Measurements from ENCODE around the gene ATAD2B. TPM values are rescaled to one million over a fixed set of nuclear protein-coding genes. Genes with fewer than 3 reads are reported as not detected.

Gene ATAD2B
- total RNA-seq, 1 experiment from 2014 or later: 7.6 TPM

DNA sequence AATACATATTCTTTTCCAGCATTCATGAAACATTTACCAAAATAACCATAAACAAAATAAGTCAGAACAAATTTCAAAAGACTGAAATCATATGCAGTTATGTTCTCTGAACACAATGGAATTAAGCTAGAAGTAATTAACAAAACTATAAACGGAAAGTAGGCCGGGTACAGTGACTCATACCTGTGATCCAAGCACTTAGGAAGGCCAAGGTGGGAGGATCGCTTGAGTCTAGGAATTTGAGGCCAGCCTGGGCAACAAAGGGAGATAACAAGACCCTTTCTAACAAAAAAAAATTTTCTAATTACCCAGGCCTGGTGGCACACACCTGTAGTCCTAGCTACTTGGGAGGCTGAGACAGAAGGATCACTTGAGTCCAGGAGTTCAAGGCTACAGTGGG lies 14.9 kb downstream of the ATAD2B start:
- peak; percentile 24 for DNase-seq (ENCODE audit: low read depth)

DNA sequence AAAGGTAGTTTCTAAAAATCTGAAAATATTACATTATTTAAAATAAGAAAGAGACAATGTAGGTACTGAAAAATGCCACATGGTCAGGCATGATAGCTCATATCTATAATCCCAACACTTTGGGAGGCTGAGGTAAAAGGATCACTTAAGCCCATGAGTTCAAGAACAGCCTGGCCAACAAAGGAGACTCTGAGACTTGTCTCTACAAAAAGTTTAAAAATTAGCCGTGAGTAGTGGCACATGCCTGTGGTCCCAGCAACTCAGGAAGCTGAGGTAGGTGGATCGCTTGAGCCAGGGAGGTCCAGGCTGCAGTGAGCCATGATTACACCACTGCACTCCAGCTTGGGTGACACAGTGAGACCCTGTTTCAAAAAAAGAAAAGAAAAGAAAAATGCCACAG lies 21.8 kb downstream of the ATAD2B start:
- peak; percentile 18 for DNase-seq (ENCODE audit: low read depth)

DNA sequence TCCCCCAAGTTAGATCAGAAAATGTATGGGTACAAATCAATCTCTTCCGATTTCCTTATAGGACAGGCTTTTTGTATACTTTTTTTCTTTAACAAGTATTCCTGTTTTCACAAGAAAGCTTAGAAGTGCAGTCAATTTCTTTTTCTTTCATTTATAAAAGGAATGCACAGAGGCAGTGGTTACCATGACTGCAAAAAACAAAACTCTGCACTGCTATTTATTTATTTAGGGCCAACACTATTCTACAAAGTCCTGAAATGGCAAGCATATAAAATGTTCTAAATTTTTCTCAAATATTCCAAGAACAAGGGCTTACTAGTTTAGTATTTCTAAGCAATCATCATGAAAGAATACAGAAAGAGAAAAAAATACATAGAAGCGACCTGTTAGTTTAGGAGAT lies 22.2 kb downstream of the ATAD2B start:
- peak; percentile 19 for DNase-seq (ENCODE audit: low read depth)

DNA sequence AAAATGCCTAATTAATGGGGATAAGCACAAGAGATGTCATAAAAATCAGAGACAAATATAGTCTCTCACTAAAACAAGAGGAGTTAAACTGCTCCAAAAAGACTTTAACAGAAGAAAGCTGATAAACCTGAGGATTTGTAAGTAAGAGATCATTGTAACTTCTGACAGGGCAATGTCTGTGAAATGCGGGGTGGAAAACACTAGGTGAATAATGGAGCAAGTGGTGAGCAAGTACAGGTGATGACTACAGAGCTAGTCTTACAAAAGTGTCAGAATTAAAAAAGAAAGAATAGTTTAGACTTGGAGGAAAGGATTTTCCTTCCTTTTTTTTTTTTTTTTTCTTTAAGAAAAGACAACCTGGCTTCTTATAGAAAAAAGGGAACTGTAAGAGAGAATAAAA lies 22.7 kb downstream of the ATAD2B start:
- DNase-seq (ENCODE audit: low read depth): no peak

DNA sequence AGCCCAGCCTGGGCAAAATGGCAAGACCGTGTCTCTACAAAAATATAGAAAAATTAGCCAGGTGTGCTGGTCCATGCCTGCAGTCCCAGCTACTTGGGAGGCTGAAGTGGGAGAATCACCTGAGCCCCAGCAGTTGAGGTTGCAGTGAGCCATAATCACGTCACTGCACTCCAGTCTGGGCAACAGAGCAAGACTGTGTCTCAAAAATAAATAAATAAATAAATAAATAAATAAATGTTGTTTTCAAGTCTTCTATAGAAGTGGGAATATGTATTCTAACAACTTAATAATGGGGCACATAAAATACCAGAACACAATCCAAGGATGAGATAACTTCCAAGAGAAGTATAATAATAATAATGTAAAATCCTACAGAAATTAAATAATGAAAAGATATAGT lies 23.9 kb downstream of the ATAD2B start:
- no peak for DNase-seq (ENCODE audit: low read depth)

DNA sequence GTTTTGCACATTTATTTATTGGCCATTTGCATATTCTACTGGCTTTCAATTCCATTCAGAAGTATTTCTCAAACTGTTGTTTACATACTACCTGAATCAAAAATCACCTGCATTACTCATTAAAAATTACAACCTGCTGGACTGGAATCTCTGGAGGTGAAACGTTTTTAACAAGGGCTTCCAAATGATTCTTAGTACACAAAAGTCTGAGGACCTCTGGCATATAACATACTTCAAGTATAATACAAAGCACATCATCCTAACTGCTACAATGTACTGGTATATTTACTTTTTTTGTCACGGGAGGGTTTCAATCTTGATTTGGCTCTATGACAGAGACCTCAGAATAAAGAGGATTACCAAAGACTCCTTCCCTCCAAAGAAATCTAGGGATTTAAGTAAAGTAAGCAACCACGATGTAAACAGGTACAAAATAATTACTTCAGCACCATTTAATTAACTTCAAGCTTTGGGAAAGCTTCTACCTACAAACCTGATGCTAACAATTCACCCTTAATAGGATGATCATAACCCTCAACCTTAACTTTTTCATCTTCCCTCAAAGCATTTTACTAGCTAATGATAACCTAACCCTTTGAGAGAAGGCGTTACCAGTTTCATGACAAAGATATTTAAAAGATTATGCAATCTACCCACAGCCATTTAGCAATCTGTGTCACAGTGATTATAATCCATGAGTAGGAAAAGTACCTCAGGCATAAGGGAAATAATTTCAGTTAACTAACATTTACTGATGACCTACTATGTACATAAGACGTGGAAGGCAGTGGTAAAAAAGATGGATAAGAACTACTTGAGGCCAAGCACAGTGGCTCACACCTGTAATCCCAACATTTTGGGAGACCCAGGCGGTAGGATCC lies 24.7 kb downstream of the ATAD2B start:
- DNase-seq (ENCODE audit: low read depth): peak; percentile 56

DNA sequence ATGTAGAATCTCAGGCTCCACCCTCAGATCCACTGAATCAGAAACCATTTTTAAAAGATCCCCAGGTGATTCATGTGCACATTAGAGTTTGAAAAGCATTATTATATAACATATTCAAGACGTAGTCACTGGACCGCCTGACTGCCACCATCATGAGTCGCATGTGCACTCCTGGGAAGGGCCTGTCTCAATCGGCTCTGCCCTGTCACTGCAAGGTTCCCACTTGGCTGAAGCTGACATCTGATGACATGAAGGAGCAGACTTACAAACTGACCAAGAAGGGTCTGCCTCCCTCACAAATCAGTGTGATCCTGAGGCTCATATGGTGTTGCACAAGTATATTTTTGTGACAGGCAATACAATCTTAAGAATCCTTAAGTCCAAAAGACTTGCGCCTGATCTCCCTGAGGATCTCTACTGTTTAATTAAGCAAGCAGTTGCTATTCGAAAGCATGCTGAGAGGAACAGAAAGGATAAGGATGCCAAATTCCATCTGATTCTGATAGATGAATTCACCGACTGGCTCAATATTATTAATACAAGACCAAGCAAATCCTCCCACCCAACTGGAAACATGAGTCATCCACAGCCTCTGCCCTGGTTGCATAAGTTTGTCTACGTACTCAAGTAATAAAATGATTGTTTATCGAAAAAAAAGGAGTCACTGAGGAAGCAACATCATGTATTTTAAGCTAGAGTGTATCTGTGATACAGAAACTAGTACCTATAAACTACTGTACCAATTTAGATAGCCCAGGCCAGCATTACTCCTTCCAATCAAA lies 26.2 kb downstream of the ATAD2B start:
- peak; percentile 63 for DNase-seq (ENCODE audit: low read depth)

DNA sequence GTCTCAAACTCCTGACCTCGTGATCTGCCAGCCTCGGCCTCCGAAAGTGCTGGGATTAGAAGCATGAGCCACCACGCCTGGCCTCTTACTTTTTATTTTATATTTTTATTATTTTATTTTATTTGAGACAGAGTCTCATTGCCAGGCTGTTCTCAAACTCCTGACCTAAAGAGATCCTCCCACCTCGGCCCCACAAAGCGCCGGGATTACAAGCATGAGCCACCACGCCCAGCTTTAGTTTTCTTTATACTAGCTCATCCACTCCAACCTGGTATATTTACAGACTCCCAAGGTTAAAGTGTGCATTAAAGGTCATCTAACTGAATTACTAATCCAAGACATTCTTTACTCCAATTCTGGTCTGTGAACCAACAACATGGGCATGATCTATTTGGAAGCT lies 26.8 kb downstream of the ATAD2B start:
- DNase-seq (ENCODE audit: low read depth): no peak

DNA sequence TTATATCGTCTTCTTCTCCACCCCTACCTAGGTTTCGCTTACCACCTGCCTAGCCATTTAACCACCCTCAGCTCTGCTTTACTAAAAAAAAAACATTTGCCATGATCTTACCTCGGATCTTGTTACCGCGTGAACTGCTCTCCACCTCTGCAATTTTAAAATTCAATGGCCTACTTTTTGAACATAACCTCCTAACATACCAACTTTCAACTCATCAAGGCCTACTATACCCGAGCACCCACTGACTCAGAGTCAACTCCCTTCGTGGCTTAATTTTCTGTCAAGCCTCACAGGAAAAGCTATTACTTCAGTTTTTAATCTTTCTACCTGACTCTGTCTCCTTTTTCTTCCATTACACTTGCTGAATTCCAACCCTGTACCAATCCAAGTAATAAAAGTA lies 55.7 kb downstream of the ATAD2B start:
- no peak for DNase-seq (ENCODE audit: low read depth)

DNA sequence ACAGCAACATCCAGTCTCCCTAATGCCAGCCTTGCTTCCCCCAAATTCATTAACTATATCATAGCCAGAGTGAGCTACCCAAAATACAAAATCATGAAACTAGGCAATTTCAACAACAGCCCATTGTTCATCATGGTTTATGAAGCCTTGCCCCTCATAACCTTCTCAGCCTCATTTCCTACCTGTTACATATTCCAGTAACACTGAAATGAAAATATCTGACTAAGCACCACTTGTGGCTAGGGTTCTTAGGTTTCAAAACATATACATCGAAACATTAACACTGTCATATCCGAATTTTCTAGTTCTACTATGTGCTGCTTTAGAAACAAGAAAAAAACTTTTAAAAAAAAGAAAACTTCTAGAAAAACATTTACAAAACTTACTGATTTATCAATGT lies 59.5 kb downstream of the ATAD2B start:
- no peak for DNase-seq (ENCODE audit: low read depth)

DNA sequence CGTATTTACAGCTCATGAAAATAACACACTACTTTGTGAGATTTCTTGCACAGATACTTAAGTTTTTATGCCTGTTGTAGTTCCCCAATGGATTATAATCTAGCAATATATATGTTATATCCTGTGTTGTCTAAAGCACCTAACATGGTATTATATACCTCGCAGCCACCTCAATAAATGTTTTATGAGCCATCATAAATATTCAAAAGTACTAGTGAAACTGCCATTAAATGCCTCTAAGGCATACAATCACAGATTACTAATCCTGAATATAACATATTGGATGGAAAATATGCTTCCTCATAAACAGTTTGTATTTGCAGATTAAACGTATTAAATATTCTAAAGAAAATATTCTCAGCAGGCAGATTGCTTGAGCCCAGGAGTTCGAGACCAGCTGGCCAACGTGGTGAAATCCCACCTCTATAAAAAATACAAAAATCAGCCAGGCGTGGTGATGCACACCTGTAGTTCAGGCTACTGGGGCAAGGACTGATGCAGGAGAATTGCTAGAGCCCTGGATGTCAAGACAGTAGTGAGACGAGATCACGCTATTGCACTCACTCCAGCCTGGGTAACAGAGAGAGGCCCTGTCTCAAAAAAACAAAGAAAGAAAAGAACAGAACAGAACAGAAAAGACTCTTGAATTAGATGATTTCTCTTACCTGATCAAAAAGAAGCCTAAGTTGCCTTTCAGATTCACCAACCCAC lies 64.1 kb downstream of the ATAD2B start:
- DNase-seq (ENCODE audit: low read depth): no peak

DNA sequence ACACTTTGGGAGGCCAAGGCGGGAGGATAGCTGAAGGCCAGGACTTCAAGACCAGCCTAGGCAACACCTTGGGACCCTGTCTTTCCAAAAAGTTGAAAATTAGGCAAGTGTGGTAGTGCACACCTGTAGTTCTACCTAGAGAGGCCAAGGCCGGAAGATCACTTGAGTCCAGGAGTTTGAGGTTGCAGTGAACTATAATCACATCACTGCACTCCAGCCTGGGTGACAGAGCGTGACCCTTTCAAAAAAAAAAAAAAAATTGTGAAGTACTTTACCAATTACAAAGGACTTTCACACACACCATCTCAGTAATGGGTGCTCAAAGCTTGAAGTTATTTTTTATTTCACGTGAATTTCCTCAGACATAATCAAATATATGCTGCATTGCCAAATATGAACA lies 65.0 kb downstream of the ATAD2B start:
- DNase-seq (ENCODE audit: low read depth): no peak

DNA sequence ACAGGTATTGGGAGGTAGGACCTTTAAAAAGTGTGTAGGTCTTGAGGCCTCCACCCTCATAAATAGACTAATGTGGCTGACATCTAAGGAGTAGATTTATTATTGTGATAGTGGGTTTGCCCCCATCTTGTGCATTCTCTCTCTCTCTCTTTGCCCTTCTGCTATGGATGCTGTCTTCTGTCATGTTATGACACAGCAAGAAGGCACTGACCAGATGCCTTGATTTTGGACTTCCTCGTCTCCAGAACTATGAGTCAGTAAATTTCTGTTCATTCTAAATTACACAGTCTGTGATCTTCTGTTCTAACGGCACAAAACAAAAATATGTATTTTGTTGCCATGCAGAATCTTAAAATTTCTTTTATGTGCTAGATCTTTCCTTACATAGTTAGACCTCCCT lies 66.9 kb downstream of the ATAD2B start:
- DNase-seq (ENCODE audit: low read depth): peak; percentile 1

DNA sequence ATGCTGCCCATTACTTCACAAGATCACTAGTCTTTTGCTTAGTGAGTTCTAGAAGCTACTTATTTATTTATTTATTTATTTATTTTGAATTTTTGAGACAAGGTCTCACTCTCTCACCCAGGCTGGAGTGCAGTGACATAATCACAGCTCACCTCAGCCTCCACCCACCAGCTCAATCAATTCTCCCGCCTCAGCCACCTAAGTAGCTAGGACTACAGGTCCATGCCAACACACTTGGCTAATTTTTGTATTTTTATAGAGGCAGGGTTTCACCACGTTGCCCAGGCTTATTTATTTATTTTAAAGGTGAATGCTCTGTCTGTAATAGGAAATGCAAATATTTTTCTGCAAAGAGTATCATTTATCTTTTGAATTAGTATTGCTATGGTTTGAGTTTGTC lies 67.7 kb downstream of the ATAD2B start:
- no peak for DNase-seq (ENCODE audit: low read depth)

DNA sequence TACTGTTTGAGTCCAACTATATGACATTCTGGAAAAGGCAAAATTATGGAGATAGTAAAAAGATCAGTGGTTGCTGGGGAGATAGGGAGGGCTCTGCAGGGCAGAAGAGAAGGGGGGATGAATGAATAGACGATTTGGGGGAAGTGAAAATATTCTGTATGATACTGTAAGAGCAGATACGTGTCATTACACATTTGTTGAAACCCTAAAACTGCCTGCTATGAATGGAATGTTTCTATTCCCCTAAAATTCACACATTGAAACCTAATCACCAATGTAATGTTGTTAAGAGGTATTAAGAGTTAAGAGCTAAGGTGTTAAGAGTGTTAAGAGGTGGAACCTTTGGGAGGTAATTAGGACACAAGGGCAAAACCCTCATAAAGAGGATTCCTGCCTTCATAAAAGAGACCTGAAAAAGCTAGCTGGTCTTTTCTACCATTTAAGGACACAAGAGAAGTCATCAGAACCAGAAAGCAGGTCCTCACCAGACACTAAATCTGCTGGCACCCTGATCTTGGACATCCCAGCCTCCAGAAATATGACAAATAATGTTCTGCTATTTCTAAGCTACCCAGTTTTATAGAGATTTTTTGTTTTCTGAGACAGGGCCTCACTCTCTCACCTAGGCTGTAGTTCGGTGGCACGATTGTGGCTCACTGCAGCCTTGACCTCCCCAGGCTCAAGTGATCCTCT lies 76.2 kb downstream of the ATAD2B start:
- no peak for DNase-seq (ENCODE audit: low read depth)

DNA sequence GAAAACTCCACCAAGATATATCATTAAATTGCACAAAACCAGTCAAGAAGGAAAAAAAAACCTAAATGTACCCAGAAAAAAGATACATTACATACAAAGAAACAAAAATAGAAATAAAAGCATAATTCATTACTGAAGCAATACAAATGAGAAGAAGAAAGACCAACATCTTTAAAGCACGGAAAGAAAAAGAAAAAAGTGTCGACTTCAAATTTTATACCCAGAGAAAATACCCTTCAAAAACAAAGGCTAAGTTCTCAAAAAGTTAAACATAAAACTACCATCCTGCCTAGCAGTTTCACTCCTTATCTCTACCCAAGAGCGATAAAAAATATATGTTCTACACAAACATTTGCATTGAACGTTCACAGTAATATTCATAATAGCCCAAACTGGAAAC lies 82.0 kb downstream of the ATAD2B start:
- no peak for DNase-seq (ENCODE audit: low read depth)

DNA sequence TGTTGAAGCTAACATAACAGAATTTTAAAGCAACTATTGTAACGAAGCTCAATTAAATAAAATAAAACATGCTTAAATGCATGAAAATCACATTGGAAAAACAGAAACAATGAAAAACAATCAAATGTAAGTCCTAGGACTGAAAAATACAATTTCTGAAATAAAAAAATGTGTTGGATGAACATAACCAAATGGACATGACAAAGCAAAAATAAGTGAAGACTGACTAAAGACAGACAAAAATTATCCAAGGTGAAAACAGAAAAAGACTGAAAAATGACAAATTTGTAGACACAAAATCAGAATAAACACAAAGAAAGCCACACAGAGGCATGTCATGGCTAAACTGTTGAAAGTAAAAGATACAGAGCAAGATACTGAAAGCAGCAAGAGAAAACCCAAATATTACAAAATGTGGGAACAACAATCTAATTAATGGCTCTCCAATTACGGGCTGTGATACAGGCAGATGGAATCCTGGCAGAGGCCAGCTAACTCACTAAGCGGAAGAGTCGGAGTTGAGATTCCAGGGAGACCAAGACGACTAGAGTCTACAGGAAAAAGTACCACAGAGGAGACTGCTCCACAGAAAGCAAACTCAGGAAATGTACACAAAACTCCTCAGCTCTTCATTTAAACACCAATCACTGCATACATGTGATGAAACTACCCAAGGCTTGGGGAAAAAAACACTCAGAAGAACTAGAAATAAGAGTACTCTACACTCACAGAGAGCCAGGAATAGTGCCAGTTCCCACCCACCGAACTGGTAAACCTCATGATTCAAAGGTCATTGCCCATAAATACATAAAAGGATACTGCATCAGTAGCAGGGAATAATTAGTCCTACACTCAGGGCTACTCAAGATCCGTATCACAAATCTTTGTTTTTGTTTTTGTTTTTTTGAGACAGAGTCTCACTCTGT lies 83.6 kb downstream of the ATAD2B start:
- DNase-seq (ENCODE audit: low read depth): no peak

DNA sequence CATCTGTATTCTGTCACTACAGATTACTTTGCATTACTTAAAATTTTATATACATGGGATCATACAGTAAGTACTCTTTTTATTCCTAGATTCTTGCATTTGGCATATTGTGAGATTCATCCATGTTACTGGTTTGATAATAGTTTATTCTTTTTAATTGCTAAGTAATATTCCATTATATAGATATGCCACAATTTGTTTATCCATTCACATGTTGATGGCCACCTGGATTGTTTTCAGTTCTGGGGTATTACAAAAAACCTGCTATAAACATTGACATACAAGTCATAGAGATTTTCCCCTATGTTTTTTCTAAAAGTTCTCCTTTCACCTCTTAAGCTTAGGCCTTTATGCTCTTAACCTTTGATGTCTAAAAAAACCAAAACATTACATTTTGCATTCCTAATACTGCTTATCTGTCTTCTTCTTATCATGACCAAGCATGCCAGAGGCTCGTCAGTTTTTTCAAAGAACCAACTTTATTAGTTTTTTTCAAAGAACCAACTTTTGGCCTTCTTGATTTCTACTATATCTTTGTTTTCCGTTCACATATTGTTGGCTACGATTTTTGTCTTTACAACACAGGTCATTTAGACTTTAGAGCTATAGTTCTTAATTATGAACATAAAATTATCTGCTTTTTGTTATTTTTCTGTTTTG lies 86.9 kb downstream of the ATAD2B start:
- no peak for DNase-seq (ENCODE audit: low read depth)

DNA sequence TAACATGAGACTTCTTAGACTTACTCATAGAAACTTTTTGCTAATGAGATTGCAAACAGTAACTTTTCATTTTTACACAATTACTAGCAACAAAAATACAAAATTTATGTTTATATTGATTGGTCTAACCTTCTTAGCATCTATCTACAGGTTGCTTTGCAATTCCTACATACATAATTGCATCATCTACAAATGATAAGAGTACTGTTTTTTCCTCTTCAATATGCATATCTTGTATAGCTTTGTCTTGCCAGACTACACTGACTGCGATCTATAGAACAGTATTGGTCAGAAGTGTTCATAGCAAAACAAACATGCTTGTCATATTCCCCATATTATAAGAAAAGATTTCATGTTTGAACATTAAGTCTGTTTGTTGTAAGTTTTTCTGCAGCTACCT lies 87.9 kb downstream of the ATAD2B start:
- DNase-seq (ENCODE audit: low read depth): no peak

DNA sequence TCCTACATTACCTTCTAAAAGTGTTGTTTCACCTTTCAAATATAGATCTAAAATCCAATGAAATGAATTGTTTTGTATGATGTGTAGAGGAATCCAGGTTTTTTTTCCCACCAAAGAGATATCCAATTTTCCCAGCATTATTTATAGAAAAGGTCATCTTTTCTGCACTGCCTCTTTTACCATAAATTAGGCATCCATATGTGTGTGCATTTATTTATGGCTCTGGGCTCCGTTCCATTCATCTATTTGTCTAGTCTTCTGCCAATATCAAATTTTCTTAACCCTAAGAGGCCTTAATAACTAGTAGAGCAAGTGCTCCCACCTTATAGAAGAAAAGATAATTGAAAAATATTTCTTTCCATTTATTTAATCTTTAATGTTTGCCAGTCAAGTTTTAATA lies 88.3 kb downstream of the ATAD2B start:
- DNase-seq (ENCODE audit: low read depth): no peak
